Gastroesophageal sphincter (tissue), 3 donors: ENCODE measurements around the gene TRIM61.

Experiments used
- CTCF ChIP-seq, 4 experiments: fragments of 200-600 bp in 2 of 4; fragments of 450-650 bp in 2 of 4; sonication (generic) in 1 of 4; IDR thresholded peaks; one replicate each; pipeline ENCODE4 v1.5.1; 2017 to 2019; ENCODE audit warnings: antibody characterized with exemption in 4 of 4, mild to moderate bottlenecking in 2 of 4, moderate library complexity in 2 of 4
- POLR2A ChIP-seq, 2 donors: fragments of 450-650 bp; IDR thresholded peaks; one replicate each; pipeline ENCODE4 v1.6.1; 2017; ENCODE audit warnings: antibody characterized with exemption in 2 of 2, mild to moderate bottlenecking in 2 of 2, moderate library complexity in 1 of 2
- POLR2AphosphoS5 ChIP-seq: sonication (generic); formaldehyde crosslinking; IDR thresholded peaks from one replicate; pipeline ENCODE4 v1.6.1; 2017; ENCODE audit warnings: antibody characterized with exemption

GRCh38 chr4:164943192-164943591, 34.3 kb downstream of the TRIM61 start:
- TF ChIP-seq POLR2A (IDR thresholded peaks at IDR 0.05) (no peak), POLR2AphosphoS5 (no peak), CTCF (IDR thresholded peaks at IDR 0.05) (no peak)
